ENCODE results near the gene PLOD2.

The PLOD2 gene

DNA sequence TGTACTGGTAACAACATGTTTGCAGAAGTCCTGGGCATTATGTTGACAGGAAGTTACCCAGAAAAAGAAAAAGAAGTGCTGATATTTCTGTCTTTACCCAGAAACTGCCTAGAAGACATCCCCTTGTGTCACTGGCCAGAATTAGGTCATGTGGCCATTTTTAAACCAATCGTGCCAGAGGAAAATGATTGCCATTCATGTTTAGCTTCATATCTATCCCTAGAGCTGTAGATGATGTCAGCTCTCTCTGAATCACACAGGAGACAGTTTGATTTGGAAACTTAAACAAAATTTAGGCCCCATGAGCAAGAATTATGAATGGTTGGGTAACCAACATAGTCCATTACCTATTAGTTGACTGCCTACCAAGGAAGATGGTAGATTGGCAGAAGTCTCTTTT lies 8.9 kb upstream of the PLOD2 start:
- H3K4me3 ChIP-seq (ENCODE audit: low read depth, low read length), result no peak overlapping the region
- DNase-seq (ENCODE audit: low read depth), result no peak
- TF ChIP-seq, protein P1, sequence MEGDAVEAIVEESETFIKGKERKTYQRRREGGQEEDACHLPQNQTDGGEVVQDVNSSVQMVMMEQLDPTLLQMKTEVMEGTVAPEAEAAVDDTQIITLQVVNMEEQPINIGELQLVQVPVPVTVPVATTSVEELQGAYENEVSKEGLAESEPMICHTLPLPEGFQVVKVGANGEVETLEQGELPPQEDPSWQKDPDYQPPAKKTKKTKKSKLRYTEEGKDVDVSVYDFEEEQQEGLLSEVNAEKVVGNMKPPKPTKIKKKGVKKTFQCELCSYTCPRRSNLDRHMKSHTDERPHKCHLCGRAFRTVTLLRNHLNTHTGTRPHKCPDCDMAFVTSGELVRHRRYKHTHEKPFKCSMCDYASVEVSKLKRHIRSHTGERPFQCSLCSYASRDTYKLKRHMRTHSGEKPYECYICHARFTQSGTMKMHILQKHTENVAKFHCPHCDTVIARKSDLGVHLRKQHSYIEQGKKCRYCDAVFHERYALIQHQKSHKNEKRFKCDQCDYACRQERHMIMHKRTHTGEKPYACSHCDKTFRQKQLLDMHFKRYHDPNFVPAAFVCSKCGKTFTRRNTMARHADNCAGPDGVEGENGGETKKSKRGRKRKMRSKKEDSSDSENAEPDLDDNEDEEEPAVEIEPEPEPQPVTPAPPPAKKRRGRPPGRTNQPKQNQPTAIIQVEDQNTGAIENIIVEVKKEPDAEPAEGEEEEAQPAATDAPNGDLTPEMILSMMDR (conservative IDR thresholded peaks at IDR 0.05; ENCODE audit: low read depth, low read length), result no peak

DNA sequence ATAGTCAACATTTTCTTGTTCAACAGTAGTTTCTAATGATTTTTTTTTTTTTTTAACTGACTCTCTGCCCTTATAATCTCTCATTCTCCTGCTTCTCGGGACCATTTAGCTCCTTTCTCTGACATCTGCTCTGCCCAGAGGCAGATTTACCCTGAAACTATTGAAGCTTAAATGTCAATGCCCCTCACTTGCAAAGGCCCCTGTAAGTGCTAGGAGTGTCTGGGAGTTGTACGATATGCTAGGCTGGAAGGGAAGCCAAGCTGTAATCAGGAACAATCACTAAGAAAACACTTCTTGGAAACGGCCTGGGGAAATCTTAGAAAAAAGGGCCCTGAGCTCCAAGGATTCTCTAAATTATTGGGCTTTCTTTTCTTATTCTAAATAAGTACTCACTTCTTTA lies 5.8 kb upstream of the PLOD2 start:
- peak; percentile 53 for DNase-seq (ENCODE audit: low read depth)
- TF ChIP-seq, protein P1 (conservative IDR thresholded peaks at IDR 0.05; ENCODE audit: low read depth, low read length), result no peak
- no peak overlapping the region for H3K4me3 ChIP-seq (ENCODE audit: low read depth, low read length)

DNA sequence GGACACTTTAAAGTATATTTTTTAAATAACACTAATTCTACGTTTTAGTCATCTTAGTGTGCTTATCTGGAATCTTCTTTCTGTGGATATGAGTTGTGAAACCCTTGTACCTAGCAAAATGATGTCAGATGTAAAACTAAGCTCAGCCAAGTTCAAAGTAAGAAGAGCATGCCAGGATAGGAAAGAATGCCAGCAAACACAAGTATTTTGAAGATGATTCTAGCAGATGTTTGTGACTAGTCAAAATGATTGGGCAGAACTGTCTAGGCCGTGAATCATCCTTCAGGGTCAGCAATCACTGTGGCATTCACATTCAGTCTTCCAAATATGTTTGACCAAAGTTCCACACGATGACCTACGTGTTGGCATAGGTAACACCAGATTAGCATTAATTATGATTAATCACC lies 5.4 kb upstream of the PLOD2 start:
- TF ChIP-seq, protein P1 (conservative IDR thresholded peaks at IDR 0.05; ENCODE audit: low read depth, low read length), result no peak
- DNase-seq (ENCODE audit: low read depth), result peak; percentile 76
- H3K4me3 ChIP-seq (ENCODE audit: low read depth, low read length), result no peak overlapping the region

DNA sequence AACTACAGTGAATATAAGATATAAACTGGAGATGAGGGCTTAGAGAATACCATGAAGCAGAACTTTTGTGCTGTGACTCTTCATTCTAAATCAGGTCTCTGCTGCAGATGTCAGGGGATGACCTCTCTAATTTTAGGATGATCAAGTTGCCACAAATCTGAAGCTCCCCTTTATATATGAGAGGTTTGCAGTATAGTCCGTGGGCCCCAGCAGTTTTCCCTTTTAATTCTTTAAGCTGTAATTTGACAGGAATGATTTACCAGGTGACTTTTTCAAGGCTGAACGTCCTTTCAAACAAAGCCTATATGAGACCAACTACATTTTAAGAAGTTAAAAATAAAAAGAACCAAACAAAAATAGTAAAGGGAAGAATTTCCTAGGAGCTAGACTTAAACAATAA lies 4.9 kb upstream of the PLOD2 start:
- TF ChIP-seq, protein P1 (conservative IDR thresholded peaks at IDR 0.05; ENCODE audit: low read depth, low read length), result no peak
- no peak for DNase-seq (ENCODE audit: low read depth)
- no peak overlapping the region for H3K4me3 ChIP-seq (ENCODE audit: low read depth, low read length)

DNA sequence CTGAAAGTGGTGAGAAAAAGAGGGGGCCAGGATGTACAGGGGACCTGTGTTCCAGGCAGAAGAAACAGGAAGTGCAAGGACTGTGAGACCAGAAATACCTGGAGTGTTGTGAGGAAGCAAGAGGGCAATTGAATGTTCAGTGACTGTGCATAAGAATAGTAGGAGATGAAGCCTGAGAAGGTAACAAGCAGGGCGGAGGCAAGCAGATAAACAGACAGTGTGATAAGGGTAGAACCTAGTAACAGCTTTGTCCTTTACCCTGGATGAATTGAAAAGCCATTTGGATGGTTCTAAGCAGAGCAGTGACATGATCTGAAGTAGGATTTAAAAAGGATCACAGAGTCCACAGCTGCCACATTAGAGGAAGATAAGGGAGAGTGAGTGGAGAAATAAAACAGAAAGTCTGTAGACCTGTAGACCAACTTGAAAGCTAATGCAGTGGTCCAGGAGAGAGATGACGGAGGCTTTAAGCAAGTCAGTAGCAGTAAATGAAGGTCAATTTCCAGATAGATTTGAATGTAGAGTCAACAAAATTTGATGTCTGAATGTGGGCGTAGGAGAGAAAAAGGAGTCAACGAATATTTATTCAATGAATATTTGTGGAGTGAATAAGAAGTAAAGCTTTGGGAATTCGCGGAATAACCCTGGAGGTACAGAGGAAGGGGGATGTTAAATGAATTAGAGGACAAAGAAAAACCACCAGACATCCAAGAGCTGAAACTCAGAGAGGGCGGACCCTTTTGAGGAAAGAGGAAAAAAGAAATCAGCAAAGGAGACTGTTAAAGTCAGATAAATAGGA lies 4.2 kb upstream of the PLOD2 start:
- peak; percentile 54 for DNase-seq (ENCODE audit: low read depth)
- TF ChIP-seq, protein P1 (conservative IDR thresholded peaks at IDR 0.05; ENCODE audit: low read depth, low read length), result no peak
- no peak overlapping the region for H3K4me3 ChIP-seq (ENCODE audit: low read depth, low read length)

DNA sequence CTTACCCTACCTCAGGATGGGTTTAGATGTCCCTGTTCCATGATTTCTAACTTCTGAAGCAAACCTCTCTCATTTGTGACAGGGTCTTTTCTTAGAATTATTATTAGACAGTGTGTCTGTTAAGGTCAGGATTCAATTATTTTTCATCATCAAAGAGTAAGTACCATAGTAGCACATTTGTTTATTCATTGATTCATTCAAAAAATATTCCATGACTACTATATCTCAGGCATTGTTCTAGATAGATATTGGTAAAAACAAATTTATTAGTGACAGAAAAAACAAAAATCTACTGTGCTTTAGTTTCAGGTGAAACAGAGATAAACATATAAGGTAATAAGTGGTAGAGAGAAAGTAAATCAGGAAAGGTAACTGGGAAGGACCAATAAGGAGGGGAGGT lies 3.5 kb upstream of the PLOD2 start:
- H3K4me3 ChIP-seq (ENCODE audit: low read depth, low read length), result no peak overlapping the region

More for the DNA sequence above, 3.5 kb upstream of the PLOD2 start:
- TF ChIP-seq, protein P1 (conservative IDR thresholded peaks at IDR 0.05; ENCODE audit: low read depth, low read length), result no peak
- no peak for DNase-seq (ENCODE audit: low read depth)
